ENCODE measurements around the gene HS6ST3.

The HS6ST3 gene

GRCh38 chr13:96540670-96541069, 450.8 kb downstream of the HS6ST3 start:
- no peak for DNase-seq (ENCODE audit: low read depth)

GRCh38 chr13:96542986-96543385, 453.1 kb downstream of the HS6ST3 start:
- DNase-seq (ENCODE audit: low read depth) = no peak

GRCh38 chr13:96544957-96545356, 455.1 kb downstream of the HS6ST3 start:
- no peak for DNase-seq (ENCODE audit: low read depth)

- DNase-seq (ENCODE audit: low read depth) = no peak
Observed at GRCh38 chr13:96546463-96546862, 456.6 kb downstream of the HS6ST3 start.

- no peak for DNase-seq (ENCODE audit: low read depth)
Observed at GRCh38 chr13:96551546-96551945, 461.6 kb downstream of the HS6ST3 start.

- no peak for DNase-seq (ENCODE audit: low read depth)
Observed at GRCh38 chr13:96552559-96552958, 462.7 kb downstream of the HS6ST3 start.

- no peak for DNase-seq (ENCODE audit: low read depth)
Observed at GRCh38 chr13:96553796-96554195, 463.9 kb downstream of the HS6ST3 start.

GRCh38 chr13:96573563-96573962, 483.7 kb downstream of the HS6ST3 start:
- no peak for DNase-seq (ENCODE audit: low read depth)

GRCh38 chr13:96575423-96576320, 485.8 kb downstream of the HS6ST3 start:
- DNase-seq (ENCODE audit: low read depth) = no peak

- no peak for DNase-seq (ENCODE audit: low read depth)
Observed at GRCh38 chr13:96581741-96582140, 491.8 kb downstream of the HS6ST3 start.

GRCh38 chr13:96615252-96615651, 525.3 kb downstream of the HS6ST3 start:
- DNase-seq (ENCODE audit: low read depth) = no peak

GRCh38 chr13:96617528-96617927, 527.6 kb downstream of the HS6ST3 start:
- no peak for DNase-seq (ENCODE audit: low read depth)

GRCh38 chr13:96621634-96622183, 531.8 kb downstream of the HS6ST3 start:
- no peak for DNase-seq (ENCODE audit: low read depth)

GRCh38 chr13:96629331-96629730, 539.4 kb downstream of the HS6ST3 start:
- no peak for DNase-seq (ENCODE audit: low read depth)

GRCh38 chr13:96632536-96633320, 542.8 kb downstream of the HS6ST3 start:
- DNase-seq (ENCODE audit: low read depth) = no peak

- no peak for DNase-seq (ENCODE audit: low read depth)
Observed at GRCh38 chr13:96636001-96636709, 546.2 kb downstream of the HS6ST3 start.

- DNase-seq (ENCODE audit: low read depth) = no peak
Observed at GRCh38 chr13:96637039-96637438, 547.1 kb downstream of the HS6ST3 start.

- DNase-seq (ENCODE audit: low read depth) = no peak
Observed at GRCh38 chr13:96646101-96646500, 556.2 kb downstream of the HS6ST3 start.

GRCh38 chr13:96646515-96647211, 556.8 kb downstream of the HS6ST3 start:
- DNase-seq (ENCODE audit: low read depth) = no peak

GRCh38 chr13:96650301-96650886, 560.5 kb downstream of the HS6ST3 start:
- no peak for DNase-seq (ENCODE audit: low read depth)

GRCh38 chr13:96651598-96651997, 561.7 kb downstream of the HS6ST3 start:
- DNase-seq (ENCODE audit: low read depth) = no peak
